Left renal pelvis (tissue), 4 donors: ENCODE data around the gene TWF2. TPM values are rescaled to one million over a fixed set of nuclear protein-coding genes. Genes with fewer than 3 reads are reported as not detected.

Experiments
- DNase-seq, 4 donors: peaks; one replicate each; pipeline ENCODE4 v3.0.0-alpha.2; 2013; ENCODE audit warnings: low read depth in 4 of 4, low spot score in 3 of 4
- polyA plus RNA-seq, 4 donors: library from polyadenylated mRNA; unstranded; fragments of 120-200 nt; gene quantifications; one replicate each; pipeline ENCODE4 v1.2.1, GENCODE V29; 2013; ENCODE audit not compliant: insufficient read length in 4 of 4

Gene TWF2
- polyA plus RNA-seq, 4 donors = 25.8 to 30.9 (median 27.9) TPM

DNA sequence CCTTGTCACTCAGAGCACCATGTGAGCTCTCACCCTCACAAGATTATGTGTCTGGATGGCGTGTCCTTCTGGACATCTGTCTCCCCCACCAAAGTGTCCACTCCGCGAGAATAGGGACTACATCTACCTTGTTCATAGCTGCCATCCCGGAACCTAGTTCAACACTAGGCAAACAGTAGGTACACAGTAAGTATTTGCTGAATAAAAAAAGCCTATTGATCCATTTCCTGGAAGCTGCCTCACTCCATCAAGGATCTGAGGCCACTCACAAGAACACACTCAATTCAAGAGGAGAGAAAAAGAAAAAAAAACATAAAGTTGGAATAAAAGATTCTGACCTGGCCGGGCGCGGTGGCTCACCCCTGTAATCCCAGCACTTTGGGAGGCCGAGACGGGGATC is 52.2 kb downstream of the TWF2 start:
- no peak for DNase-seq

DNA sequence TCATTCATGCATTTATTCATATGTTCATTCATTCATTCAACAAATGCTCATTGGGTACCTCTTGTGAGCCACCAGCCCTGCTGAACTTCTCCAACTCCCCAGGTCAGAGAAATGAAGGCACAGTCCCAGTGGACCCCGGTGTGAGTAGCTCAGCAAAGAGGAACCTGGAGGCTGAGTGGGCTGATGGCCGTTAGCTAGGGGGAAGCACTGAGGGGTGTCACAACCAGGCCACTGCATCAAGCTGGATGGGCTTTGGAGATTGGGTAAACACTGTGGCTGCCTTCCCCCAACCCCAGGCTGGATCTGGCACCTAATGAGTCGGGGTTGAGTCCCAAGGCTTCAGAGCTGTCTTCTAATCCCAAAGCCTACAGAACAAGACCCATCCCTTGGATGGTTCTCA is 53.1 kb downstream of the TWF2 start:
- no peak for DNase-seq

DNA sequence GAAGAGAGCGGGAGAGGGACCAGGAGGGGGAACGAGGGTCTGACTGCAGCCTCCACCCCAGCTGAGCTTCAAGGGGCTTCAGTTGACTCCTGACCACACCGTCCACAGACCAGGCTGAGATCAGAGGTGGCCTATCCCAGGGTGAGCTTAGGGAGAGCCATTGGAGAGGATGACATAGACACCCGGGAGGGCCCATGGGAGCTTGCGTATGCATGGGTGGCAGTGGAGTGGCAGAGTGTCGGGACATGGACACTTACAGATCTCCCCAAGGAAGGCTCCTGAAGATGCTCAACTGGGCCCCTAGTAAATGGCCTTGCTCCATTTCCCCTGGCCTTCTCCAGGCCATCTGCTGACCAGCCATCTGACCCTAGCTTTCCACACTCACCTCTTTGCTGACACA is 53.6 kb downstream of the TWF2 start:
- no peak for DNase-seq

DNA sequence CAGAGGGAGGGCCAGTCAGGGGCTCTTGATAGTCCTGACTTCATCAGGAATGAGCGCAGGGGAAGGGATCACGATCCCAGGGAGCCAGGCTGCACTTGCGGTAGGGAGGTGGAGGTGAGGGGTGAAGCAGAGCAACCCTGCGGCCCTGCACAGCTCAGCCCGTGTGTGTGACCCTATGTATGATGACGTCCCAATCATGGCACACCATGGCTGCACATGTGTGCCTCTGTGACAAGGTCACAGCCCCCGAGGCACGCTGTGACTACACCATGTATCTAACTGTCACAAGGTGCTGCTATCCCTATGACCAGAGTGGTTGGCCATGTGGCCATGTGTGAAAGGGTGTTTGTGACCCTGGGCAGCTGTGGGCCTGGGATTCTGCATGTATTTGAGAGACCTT is 54.3 kb downstream of the TWF2 start:
- no peak for DNase-seq

DNA sequence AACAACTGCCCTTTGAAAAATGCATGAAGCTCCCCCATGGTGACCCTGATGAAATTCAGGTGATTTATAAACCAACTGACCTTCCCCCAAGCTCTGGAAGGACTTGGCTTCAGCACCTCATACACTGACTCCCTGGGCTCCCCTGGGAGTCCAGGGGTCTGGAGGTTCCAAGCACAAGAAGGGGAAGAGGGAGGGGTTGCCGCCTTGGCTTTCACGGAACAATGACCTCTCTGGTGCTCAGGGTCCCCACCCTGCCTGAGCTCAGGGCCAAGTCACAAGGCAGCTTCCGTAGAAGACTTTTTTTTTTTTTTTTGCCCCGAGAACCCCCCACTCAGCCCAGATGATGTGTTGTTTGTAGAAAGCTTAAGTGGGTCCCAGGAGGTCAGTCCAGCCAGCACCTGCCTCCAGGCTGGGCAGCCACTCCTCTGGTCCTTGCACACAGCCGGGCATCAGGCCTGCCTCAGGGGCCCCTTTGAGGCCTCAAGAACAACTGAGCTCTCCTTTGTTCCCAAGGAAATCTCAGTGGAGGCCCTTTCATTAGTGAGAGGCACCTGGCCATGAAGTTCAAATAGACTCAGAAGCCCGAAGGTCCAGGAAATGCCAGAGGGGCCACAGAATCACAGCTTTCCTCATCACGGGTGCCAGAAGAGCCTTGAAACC is 55.0 kb downstream of the TWF2 start:
- DNase-seq = no peak

DNA sequence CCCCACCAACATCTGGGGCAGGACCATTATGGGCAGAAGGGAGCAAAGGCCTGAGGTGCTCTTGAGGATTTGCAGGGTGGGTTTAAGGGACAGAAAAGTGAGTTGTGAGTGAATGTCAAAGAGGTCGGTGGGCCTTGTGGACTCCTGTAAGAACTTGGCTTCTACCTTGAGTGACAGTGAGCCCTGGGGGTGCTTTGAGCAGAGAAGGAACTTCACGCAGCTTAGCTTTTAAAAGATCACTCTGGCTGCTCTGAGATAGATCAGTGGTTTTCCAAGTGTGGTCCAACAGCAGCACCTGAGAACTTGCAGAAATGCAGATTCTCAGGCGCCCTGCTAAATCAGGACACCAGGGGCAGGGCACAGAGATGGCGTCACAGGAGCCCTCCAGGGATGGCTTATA is 56.3 kb downstream of the TWF2 start:
- no peak for DNase-seq

DNA sequence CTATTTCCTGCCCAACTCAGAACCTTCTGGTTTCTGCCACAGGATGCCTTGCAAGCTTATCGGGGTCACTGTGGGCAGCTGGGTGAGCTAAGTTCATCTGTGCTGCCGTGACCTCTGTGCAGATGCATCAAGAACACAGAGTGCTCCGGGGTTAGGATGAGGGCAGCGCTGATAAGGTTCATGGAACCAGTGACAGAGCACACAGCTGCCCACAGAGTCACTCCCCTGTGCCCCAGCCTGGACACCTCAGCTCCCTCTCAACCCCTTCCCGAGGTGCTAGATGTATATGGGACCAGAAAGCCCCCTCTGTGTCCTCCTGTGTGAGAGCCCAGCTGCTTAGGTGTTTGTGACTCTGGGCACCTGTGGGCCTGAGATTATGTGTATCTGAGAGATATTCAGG is 56.8 kb downstream of the TWF2 start:
- no peak for DNase-seq

DNA sequence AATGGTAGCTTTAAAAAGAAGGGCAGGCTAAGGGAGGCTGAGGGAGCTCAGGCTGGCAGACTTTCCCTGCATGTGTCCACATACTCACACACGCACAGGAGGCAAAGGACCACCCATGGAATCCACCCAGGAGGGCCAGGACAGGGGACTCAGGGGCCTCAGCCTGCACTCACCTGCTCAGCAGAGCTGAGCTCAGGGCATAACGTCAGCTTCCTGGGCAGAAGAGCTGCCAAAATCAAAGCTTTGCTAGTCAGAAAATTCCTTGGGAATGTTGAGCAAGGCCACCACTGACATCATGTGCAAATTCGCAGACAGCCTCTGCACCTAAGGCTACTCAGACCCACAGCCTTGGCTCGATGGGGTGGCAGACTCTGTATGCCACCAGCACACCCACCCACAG is 57.4 kb downstream of the TWF2 start:
- DNase-seq = no peak

Other genes starting within 250 kb of the TWF2 start
- 1,000 to 10,000 TPM; 1,419 to 1,780 (median 1,590) TPM for gene RPL29, start 243.3 kb downstream of the TWF2 start, polyA plus RNA-seq
- gene DUSP7, start 182.6 kb downstream of the TWF2 start, polyA plus RNA-seq = 10 to 100 TPM; 14.3 to 20.1 (median 17.8) TPM
- 1 to 10 TPM; 6.7 to 8.9 (median 7.6) TPM for gene POC1A, start 84.7 kb downstream of the TWF2 start, polyA plus RNA-seq
- gene ALAS1, start 41.0 kb downstream of the TWF2 start, polyA plus RNA-seq = 10 to 100 TPM; 28.8 to 50.7 (median 47.9) TPM
- under 1 TPM; 0.09 to 0.26 (median 0.19) TPM for gene TLR9, start 13.5 kb downstream of the TWF2 start, polyA plus RNA-seq
- gene PPM1M, start 6.6 kb upstream of the TWF2 start, polyA plus RNA-seq = 10 to 100 TPM; 18.4 to 33.8 (median 21.1) TPM
- 100 to 1,000 TPM in 2 of 4 donors, 10 to 100 TPM in 2; 91.2 to 119 (median 103) TPM for gene WDR82, start 39.5 kb upstream of the TWF2 start, polyA plus RNA-seq
- 10 to 100 TPM; 11.3 to 40.2 (median 26.1) TPM for gene GLYCTK, start 48.7 kb upstream of the TWF2 start, polyA plus RNA-seq
- 10 to 100 TPM in 1 of 4 donors, 1 to 10 TPM in 3; 5.6 to 12.7 (median 7.7) TPM for gene DNAH1, start 77.2 kb upstream of the TWF2 start, polyA plus RNA-seq
- 10 to 100 TPM; 73.0 to 91.9 (median 75.7) TPM for gene BAP1, start 170.8 kb upstream of the TWF2 start, polyA plus RNA-seq
- 10 to 100 TPM in 2 of 4 donors, 1 to 10 TPM in 2; 7.4 to 11.4 (median 9.5) TPM for gene PHF7, start 171.5 kb upstream of the TWF2 start, polyA plus RNA-seq
- gene SEMA3G, start 205.9 kb upstream of the TWF2 start, polyA plus RNA-seq = 10 to 100 TPM in 3 of 4 donors, 1 to 10 TPM in 1; 5.7 to 30.7 (median 26.9) TPM
- 10 to 100 TPM in 1 of 4 donors, 1 to 10 TPM in 3; 6.6 to 11.1 (median 7.0) TPM for gene TNNC1, start 214.9 kb upstream of the TWF2 start, polyA plus RNA-seq
- gene NISCH, start 216.4 kb upstream of the TWF2 start, polyA plus RNA-seq = 100 to 1,000 TPM in 3 of 4 donors, 10 to 100 TPM in 1; 87.4 to 139 (median 107) TPM